Neural cell (in vitro differentiated cells): ENCODE measurements around the gene TEKT5. TPM values are rescaled to one million over a fixed set of nuclear protein-coding genes. Genes with fewer than 3 reads are reported as not detected.

Experiments used
- H2AFZ ChIP-seq: fragments of 200-600, 300-800 bp; sonication (generic), shearing (Covaris generic); 2 replicates; pipeline ENCODE4 v1.6.0; 2014; ENCODE audit warnings: low read depth, mild to moderate bottlenecking, antibody characterized with exemption, low read length, moderate library complexity
- H3F3A ChIP-seq: fragments of 200-600 bp; shearing (Covaris generic); 2 replicates; pipeline ENCODE4 v1.6.1; 2016; ENCODE audit warnings: mild to moderate bottlenecking, moderate library complexity, mixed read lengths, antibody characterized with exemption, low read length; ENCODE audit not compliant: insufficient read depth, poor library complexity, severe bottlenecking
- H3K27ac ChIP-seq: fragments of 200-600, 300-800 bp; sonication (generic), shearing (Covaris generic); 2 replicates; pipeline ENCODE4 v1.5.1; 2014; ENCODE audit warnings: mild to moderate bottlenecking, low read length, moderate library complexity
- H3K27me3 ChIP-seq: fragments of 300-800, 200-600 bp; sonication (generic), shearing (Covaris generic); 2 replicates; pipeline ENCODE4 v1.6.0; 2014; ENCODE audit warnings: mild to moderate bottlenecking, low read depth, low read length, moderate library complexity; ENCODE audit not compliant: insufficient read depth
- H3K36me3 ChIP-seq: fragments of 300-800, 200-600 bp; sonication (generic), shearing (Covaris generic); 2 replicates; pipeline ENCODE4 v1.5.1; 2014; ENCODE audit warnings: mild to moderate bottlenecking, antibody characterized with exemption, low read length, moderate library complexity; ENCODE audit not compliant: insufficient read depth
- H3K4me2 ChIP-seq: fragments of 300-800, 200-600 bp; sonication (generic), shearing (Covaris generic); 2 replicates; pipeline ENCODE4 v1.6.0; 2014; ENCODE audit warnings: mild to moderate bottlenecking, low read length
- H3K4me3 ChIP-seq: fragments of 300-800, 200-600 bp; sonication (generic), shearing (Covaris generic); 2 replicates; pipeline ENCODE4 v1.5.1; 2014; ENCODE audit warnings: mild to moderate bottlenecking, low read length, moderate library complexity
- H3K79me2 ChIP-seq: fragments of 200-600 bp; shearing (Covaris generic); replicated peaks from 2 replicates; pipeline ENCODE4 v1.6.0; 2014; ENCODE audit warnings: mild to moderate bottlenecking, low read length, moderate library complexity; ENCODE audit not compliant: insufficient read depth
- H3K9ac ChIP-seq: fragments of 300-800, 200-600 bp; sonication (generic), shearing (Covaris generic); 2 replicates; pipeline ENCODE4 v1.6.1; 2016; ENCODE audit warnings: mild to moderate bottlenecking, low read length, mixed read lengths
- H3K9me2 ChIP-seq: fragments of 200-600 bp; shearing (Covaris generic); 2 replicates; pipeline ENCODE4 v1.6.1; 2016; ENCODE audit warnings: mild to moderate bottlenecking, low read length, mixed read lengths; ENCODE audit not compliant: insufficient read depth
- H3K9me3 ChIP-seq: fragments of 200-600, 300-800 bp; sonication (generic), shearing (Covaris generic); 2 replicates; pipeline ENCODE4 v1.6.1; 2016; ENCODE audit warnings: mild to moderate bottlenecking, mixed run types, low read length, moderate library complexity, mixed read lengths
- H4K20me1 ChIP-seq: fragments of 200-600 bp; shearing (Covaris generic); 2 replicates; pipeline ENCODE4 v1.6.1; 2016; ENCODE audit warnings: mild to moderate bottlenecking, mixed run types; ENCODE audit not compliant: insufficient read depth
- EP300 ChIP-seq: fragments of 450-650 bp; conservative IDR thresholded peaks from 2 replicates; pipeline ENCODE4 v1.6.1; 2014; ENCODE audit warnings: antibody characterized with exemption, mild to moderate bottlenecking, moderate library complexity; ENCODE audit not compliant: poor library complexity, severe bottlenecking
- EZH2 ChIP-seq: fragments of 200-600, 300-800 bp; shearing (Covaris generic), sonication (generic); IDR thresholded peaks from 2 replicates; pipeline ENCODE4 v1.6.1; 2014; ENCODE audit warnings: antibody characterized with exemption, low read length, borderline replicate concordance, mild to moderate bottlenecking; ENCODE audit not compliant: insufficient read depth, poor library complexity, severe bottlenecking
- MXI1 ChIP-seq: fragments of 450-650 bp; conservative IDR thresholded peaks from 2 replicates; pipeline ENCODE4 v1.6.1; 2014; ENCODE audit warnings: antibody characterized with exemption, mild to moderate bottlenecking; ENCODE audit not compliant: poor library complexity, severe bottlenecking
- POLR2AphosphoS5 ChIP-seq: IDR thresholded peaks from 2 replicates; pipeline ENCODE4 v1.6.1; 2012
- RAD21 ChIP-seq: fragments of 450-650 bp; conservative IDR thresholded peaks from 2 replicates; pipeline ENCODE4 v1.6.1; 2014; ENCODE audit warnings: antibody characterized with exemption, mild to moderate bottlenecking, moderate library complexity
- SMC3 ChIP-seq: fragments of 450-650 bp; conservative IDR thresholded peaks from 2 replicates; pipeline ENCODE4 v1.6.1; 2014; ENCODE audit warnings: antibody characterized with exemption, mild to moderate bottlenecking, moderate library complexity; ENCODE audit not compliant: poor library complexity
- TAF1 ChIP-seq: IDR thresholded peaks from 2 replicates; pipeline ENCODE4 v1.6.1; 2012; ENCODE audit warnings: low read depth
- polyA plus RNA-seq: library from polyadenylated mRNA; depleted of rRNA; stranded (reverse); fragments of >200 nt; gene quantifications from 2 replicates; pipeline ENCODE4 v1.2.3, GENCODE V29; 2014
- TF ChIP-seq, protein P1 (sequence below): fragments of 450-650 bp; IDR thresholded peaks from 2 replicates; pipeline ENCODE4 v1.5.1; 2014; ENCODE audit warnings: antibody characterized with exemption, mild to moderate bottlenecking, moderate library complexity; ENCODE audit not compliant: poor library complexity, severe bottlenecking
- TF ChIP-seq, protein P2 (sequence below): IDR thresholded peaks from 2 replicates; pipeline ENCODE4 v1.6.1; 2012; ENCODE audit warnings: borderline replicate concordance

TEKT5 gene
- polyA plus RNA-seq, 1 donor from 2014 or later: not detected

DNA sequence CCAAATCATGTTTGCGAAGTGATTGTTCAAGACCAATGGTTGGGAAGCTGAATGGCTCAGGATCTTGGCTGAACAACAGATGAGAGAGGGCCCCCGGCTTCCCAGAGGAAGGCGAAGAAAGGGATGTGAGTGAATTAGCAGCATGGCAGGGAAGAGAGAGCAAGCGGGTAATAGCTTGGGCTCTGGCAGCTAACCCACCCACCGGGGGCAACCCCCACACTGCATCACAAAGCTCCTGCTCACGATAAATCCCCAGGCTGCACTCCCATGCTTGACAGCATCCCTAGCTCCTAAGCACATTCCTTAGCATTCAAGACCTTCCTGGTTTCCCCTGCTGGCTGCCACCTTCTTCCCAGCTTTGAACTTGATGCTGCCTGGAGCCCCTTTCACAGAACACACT, 88.1 kb downstream of the TEKT5 start:
- Histone ChIP-seq H3K4me2 (no peak overlapping the region), H2AFZ (no peak overlapping the region)

DNA sequence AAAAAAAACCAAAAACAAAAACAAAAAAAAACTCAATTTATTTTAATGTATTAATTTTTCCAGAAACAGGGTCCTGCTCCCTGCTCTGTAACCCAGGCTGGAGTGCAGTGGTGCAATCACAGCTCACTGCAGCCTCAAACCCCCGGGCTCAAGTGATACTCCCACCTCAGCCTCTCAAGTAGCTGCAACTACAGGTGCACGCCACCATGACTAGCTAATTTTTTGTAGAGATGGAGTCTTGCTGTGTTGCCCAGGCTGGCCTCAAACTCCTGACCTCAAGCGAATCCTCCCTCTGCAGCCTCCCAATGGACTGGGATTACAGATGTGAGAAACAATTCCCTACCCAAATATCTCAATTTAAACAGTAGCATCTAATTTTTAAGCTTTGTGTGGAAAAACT, 89.1 kb downstream of the TEKT5 start:
- TF ChIP-seq, protein P1, sequence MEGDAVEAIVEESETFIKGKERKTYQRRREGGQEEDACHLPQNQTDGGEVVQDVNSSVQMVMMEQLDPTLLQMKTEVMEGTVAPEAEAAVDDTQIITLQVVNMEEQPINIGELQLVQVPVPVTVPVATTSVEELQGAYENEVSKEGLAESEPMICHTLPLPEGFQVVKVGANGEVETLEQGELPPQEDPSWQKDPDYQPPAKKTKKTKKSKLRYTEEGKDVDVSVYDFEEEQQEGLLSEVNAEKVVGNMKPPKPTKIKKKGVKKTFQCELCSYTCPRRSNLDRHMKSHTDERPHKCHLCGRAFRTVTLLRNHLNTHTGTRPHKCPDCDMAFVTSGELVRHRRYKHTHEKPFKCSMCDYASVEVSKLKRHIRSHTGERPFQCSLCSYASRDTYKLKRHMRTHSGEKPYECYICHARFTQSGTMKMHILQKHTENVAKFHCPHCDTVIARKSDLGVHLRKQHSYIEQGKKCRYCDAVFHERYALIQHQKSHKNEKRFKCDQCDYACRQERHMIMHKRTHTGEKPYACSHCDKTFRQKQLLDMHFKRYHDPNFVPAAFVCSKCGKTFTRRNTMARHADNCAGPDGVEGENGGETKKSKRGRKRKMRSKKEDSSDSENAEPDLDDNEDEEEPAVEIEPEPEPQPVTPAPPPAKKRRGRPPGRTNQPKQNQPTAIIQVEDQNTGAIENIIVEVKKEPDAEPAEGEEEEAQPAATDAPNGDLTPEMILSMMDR: no peak
- TF ChIP-seq RAD21: no peak
- TF ChIP-seq EP300: no peak
- TF ChIP-seq SMC3: no peak
- TF ChIP-seq, protein P2, sequence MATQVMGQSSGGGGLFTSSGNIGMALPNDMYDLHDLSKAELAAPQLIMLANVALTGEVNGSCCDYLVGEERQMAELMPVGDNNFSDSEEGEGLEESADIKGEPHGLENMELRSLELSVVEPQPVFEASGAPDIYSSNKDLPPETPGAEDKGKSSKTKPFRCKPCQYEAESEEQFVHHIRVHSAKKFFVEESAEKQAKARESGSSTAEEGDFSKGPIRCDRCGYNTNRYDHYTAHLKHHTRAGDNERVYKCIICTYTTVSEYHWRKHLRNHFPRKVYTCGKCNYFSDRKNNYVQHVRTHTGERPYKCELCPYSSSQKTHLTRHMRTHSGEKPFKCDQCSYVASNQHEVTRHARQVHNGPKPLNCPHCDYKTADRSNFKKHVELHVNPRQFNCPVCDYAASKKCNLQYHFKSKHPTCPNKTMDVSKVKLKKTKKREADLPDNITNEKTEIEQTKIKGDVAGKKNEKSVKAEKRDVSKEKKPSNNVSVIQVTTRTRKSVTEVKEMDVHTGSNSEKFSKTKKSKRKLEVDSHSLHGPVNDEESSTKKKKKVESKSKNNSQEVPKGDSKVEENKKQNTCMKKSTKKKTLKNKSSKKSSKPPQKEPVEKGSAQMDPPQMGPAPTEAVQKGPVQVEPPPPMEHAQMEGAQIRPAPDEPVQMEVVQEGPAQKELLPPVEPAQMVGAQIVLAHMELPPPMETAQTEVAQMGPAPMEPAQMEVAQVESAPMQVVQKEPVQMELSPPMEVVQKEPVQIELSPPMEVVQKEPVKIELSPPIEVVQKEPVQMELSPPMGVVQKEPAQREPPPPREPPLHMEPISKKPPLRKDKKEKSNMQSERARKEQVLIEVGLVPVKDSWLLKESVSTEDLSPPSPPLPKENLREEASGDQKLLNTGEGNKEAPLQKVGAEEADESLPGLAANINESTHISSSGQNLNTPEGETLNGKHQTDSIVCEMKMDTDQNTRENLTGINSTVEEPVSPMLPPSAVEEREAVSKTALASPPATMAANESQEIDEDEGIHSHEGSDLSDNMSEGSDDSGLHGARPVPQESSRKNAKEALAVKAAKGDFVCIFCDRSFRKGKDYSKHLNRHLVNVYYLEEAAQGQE: no peak
- TF ChIP-seq EZH2: no peak
- no peak for TF ChIP-seq TAF1
- no peak overlapping the region for H3K9ac ChIP-seq
- no peak overlapping the region for H3K27ac ChIP-seq
- no peaks in the 10 kb centered on the region for H3F3A ChIP-seq
- H3K4me2 ChIP-seq: no peak overlapping the region
- no peak overlapping the region for H2AFZ ChIP-seq
- no peaks in the 10 kb centered on the region for H3K27me3 ChIP-seq
- no peaks in the 10 kb centered on the region for H3K36me3 ChIP-seq
- no peaks in the 10 kb centered on the region for H3K79me2 ChIP-seq
- H3K9me3 ChIP-seq: no peaks in the 10 kb centered on the region
- no peaks in the 10 kb centered on the region for H4K20me1 ChIP-seq
- no peak overlapping the region for H3K4me3 ChIP-seq
- H3K9me2 ChIP-seq: no peaks in the 10 kb centered on the region

More for the DNA sequence above, 88.1 kb downstream of the TEKT5 start:
- H3K79me2 ChIP-seq: no peaks in the 10 kb centered on the region
- no peaks in the 10 kb centered on the region for H3F3A ChIP-seq
- H3K9me3 ChIP-seq: no peaks in the 10 kb centered on the region
- no peaks in the 10 kb centered on the region for H3K27me3 ChIP-seq
- no peak overlapping the region for H3K9ac ChIP-seq
- H3K27ac ChIP-seq: no peak overlapping the region
- no peak overlapping the region for H3K4me3 ChIP-seq
- H3K9me2 ChIP-seq: no peaks in the 10 kb centered on the region
- TF ChIP-seq RAD21 (no peak), MXI1 (no peak), EP300 (no peak), TAF1 (no peak), EZH2 (no peak), SMC3 (no peak), POLR2AphosphoS5 (no peak)
- TF ChIP-seq, protein P1: no peak
- TF ChIP-seq, protein P2: no peak
- H4K20me1 ChIP-seq: no peaks in the 10 kb centered on the region
- H3K36me3 ChIP-seq: no peaks in the 10 kb centered on the region
